GM13976 (cell line): ENCODE results near the gene RPS28.
"Not testable (repeated sequence)": the region's sequence is repeated elsewhere in the genome, so short reads cannot be mapped to it uniquely, and the experiment has no call there.

Experiments
- DNase-seq: peaks from one replicate; pipeline ENCODE4 v3.0.0; 2012; ENCODE audit warnings: low spot score
- CTCF ChIP-seq: IDR thresholded peaks from 2 replicates; pipeline ENCODE4 v1.5.1; 2012; ENCODE audit warnings: borderline replicate concordance, mild to moderate bottlenecking; ENCODE audit not compliant: insufficient read depth; ENCODE audit errors: extremely low read depth, missing control alignments, control extremely low read depth
- in situ Hi-C: fragments of 300-500 bp; cut with MboI; formaldehyde crosslinking; loops from one replicate; pipeline ENCODE4 v1.12.0; 2022; ENCODE audit warnings: low sequenced_read_pairs, mixed read lengths, inconsistent platforms; ENCODE audit not compliant: unreplicated experiment

Gene RPS28

GRCh38 chr19:8343483-8343844 lies 22.2 kb downstream of the RPS28 start:
- in situ Hi-C loops = no loop called here
- TF ChIP-seq CTCF = no peak
- no peak for DNase-seq

- DNase-seq, in situ Hi-C loops: not testable (repeated sequence)
Measured at GRCh38 chr19:8349629-8350372, 28.5 kb downstream of the RPS28 start.

- TF ChIP-seq CTCF = no peak
- peak; percentile 6 for DNase-seq
- in situ Hi-C loops = no loop called here
Measured at GRCh38 chr19:8352134-8352827, 31.0 kb downstream of the RPS28 start.

- in situ Hi-C loops, DNase-seq: not testable (repeated sequence)
Measured at GRCh38 chr19:8352845-8353244, 31.5 kb downstream of the RPS28 start.

- TF ChIP-seq CTCF = no peak
- no peak for DNase-seq
- in situ Hi-C loops = no loop called here
Measured at GRCh38 chr19:8355631-8356402, 34.5 kb downstream of the RPS28 start.

- in situ Hi-C loops = no loop called here
- no peak for DNase-seq
- no peak for TF ChIP-seq CTCF
Measured at GRCh38 chr19:8357007-8357521, 35.8 kb downstream of the RPS28 start.

- in situ Hi-C loops = no loop called here
- no peak for DNase-seq
- no peak for TF ChIP-seq CTCF
Measured at GRCh38 chr19:8358948-8359347, 37.7 kb downstream of the RPS28 start.
